HG03442 (cell line): ENCODE results near the gene LRRC56.

ENCODE experiments used
- ATAC-seq: cut with Tn5 transposase; IDR thresholded peaks from one replicate; pipeline ENCODE4 v1.9.1; 2021; ENCODE audit warnings: mild to moderate bottlenecking, moderate library complexity; ENCODE audit not compliant: unreplicated experiment

Gene LRRC56

DNA sequence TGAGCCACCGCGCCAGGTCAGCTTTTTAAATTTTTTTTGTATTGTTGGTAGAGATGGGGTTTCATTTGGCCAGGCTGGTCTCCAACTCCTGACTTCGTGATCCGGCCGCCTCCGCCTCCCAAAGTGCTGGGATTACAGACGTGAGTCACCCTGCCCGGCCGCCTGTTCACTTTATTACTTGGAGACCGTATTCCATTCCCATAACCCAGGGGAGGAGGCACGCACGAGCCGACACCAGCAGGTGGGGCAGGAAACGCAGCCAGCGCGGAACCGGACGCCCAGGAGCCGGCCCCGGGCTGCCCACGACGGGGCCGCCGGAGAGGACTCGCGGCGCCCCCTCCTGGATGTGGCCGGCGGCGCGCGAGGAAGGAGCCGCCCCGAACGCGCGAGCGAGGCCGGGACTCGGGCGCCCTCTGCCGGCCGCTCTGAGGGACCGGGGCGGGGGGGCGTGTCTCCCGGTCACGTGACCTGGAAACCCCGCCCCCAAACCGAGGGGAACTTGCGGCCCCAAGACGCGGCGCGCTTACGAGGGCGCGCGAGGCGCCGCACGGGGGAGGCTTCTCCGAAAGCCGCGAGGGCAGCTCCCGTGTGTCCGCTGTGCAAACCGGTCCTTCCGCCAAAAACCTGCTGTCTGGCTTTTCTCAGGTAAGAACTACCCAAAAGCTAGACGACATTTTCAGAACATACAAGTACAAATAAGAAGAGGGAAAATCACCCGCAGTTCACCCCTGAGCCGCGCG lies 18.7 kb upstream of the LRRC56 start:
- ATAC-seq = peak; percentile 75

GRCh38 chr11:520428-521176 lies 16.7 kb upstream of the LRRC56 start:
- no peak for ATAC-seq

DNA sequence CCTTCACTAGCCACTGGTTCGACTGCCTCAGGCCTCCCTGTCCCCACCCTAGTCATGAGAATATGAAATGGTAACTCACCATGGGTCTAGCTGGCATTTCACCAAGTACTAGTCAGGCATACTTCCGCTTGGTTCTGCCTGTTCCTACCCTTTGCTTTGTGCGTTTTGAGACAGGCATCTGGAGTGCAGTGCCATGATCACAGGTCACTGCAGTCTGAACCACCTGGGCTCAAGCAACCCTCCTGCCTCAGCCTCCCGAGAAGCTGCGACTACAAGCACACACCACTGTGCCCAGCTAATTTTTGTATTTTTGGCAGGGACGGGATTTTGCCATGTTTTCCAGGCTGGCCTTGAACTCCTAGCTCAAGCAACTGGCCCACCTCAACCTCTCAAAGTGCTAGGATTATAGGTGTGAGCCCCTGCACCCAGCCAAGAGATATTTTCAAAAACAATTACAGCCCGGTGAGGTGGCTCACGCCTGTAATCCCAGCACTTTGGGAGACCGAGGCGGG lies 16.1 kb upstream of the LRRC56 start:
- no peak for ATAC-seq

DNA sequence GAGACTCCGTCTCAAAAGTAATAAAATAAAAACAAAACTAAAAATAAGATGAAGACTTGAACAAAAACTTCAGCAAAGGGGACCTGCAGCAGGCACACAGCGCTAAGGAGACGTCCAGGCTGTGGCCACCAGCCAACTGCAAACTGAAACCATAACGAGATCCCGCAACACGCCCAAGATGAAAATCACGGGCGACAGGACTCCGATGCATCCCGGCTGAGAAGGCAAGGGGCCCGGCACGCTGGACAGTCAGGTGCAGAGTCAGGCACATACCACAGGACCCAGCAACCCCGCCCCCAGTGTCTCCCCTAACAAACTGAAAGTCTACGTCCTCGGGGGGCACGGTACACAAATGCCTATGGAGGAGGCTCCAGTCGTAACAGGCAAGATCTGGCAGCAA lies 11.1 kb upstream of the LRRC56 start:
- no peak for ATAC-seq

GRCh38 chr11:528166-528814 lies 9.0 kb upstream of the LRRC56 start:
- no peak for ATAC-seq

DNA sequence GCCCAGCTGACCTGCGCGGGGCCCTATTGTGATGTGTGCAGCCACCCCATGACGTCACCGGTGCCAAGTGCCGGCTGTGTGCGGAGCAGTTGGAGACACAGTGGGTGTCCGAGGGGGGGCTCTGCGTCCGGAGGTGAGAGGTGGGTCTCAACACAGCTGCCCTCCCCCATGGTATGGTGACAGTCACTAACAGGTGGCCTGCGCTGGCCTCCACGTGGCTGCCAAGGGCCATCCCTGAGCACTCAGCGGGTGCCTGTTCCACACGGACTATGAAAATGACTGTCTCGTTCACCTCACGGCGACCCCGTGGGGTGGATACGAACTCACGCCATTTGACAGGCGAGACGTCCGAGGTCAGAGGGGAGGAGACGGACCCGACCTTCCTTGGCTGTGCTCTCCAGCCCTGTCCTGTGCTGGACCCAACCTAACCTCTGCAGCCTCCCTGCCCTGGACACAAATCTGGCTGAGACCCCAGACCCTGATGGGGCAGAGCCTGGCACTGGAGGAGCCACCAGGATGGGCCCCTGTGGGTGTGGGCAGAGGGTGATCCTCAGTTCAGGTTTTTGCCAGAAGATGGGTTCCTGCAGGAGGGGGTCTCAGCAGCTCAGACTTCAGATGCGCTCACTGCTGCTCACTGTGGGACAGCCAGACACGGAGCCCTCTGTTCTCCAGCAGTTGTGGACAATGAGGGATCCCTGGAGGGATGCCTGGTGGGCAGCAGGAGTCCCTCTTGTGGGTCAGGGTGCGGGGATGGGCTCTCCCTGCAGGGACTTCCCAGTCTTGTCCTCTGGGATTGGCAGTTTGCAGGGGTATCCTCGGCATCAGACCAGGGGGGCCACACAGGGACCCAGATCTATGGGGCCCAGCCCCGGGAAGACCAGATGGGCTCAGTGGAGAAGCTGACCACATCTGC lies 8.3 kb upstream of the LRRC56 start:
- no peak for ATAC-seq

DNA sequence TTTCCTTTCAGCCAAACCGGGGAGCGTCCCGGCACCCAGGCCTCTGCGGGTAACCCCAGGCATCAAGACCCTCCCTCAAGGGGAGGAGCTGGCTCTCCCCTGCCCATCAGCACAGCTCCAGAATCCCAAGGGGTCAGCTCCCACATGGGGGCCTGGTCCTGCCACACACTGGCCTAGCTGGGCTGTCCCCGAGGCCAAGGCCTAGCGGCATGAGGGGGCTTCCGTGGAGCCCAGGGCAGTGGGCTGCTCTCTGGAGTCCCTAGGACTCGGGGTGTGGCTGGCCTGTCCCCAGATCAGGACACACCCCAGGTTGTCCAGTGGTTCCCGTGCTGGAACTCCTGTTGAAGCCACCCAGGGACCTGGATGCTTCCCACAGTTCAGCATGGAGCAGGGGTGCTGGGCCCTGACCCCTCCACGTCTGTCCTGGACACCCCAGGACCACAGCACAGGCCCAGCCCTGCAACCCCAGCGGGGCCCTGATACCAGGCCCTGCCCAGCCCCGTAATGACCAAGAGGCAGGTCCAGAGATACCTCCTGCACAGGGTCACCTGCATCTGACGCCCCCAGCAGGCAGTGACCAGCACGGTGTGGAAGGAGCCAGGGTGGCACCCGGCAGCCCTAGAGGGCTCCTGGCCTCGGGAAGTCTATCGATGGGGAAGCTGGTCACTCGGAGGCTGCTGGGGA lies 7.5 kb upstream of the LRRC56 start:
- ATAC-seq = no peak

DNA sequence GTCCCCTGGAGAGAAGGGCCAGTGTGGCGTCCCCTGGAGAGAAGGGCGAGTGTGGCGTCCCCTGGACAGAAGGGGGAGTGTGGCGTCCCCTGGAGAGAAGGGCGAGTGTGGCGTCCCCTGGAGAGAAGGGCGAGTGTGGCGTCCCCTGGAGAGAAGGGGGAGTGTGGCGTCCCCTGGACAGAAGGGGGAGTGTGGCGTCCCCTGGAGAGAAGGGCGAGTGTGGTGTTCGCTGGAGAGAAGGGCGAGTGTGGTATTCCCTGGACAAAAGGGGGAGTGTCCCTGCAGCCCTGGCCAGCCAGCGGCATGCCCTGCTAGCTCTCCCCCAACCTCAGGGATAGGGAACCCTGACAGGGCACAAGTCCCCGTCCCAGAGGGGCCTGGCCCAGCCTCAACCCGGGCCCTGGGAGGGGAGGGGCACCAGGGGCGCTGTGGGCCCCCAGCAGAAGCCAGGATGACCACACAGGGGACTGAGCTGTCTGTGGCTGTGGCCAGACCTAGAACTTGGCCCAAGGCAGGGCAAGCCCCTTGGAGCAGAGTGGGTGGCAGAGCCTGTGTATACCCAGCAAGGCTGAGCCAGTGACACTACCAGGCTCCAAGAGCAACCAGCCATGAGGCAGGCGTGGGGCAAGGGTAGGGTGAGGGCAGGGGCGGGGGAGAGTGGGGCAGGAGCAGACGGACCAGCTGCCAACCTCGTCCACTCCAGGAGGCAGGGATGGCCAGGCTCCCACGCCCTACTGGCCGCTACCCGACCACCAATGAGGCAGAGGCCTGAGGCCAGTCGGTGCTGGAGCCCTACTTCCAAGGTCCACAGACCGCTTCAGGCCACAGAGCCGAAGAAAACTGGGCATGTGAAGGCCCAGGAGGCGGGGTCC lies 6.1 kb upstream of the LRRC56 start:
- ATAC-seq = no peak

GRCh38 chr11:531919-532526 lies 5.3 kb upstream of the LRRC56 start:
- no peak for ATAC-seq

- no peak for ATAC-seq
Observed at GRCh38 chr11:532527-532985, 4.8 kb upstream of the LRRC56 start.

GRCh38 chr11:532986-533585 lies 4.2 kb upstream of the LRRC56 start:
- no peak for ATAC-seq

DNA sequence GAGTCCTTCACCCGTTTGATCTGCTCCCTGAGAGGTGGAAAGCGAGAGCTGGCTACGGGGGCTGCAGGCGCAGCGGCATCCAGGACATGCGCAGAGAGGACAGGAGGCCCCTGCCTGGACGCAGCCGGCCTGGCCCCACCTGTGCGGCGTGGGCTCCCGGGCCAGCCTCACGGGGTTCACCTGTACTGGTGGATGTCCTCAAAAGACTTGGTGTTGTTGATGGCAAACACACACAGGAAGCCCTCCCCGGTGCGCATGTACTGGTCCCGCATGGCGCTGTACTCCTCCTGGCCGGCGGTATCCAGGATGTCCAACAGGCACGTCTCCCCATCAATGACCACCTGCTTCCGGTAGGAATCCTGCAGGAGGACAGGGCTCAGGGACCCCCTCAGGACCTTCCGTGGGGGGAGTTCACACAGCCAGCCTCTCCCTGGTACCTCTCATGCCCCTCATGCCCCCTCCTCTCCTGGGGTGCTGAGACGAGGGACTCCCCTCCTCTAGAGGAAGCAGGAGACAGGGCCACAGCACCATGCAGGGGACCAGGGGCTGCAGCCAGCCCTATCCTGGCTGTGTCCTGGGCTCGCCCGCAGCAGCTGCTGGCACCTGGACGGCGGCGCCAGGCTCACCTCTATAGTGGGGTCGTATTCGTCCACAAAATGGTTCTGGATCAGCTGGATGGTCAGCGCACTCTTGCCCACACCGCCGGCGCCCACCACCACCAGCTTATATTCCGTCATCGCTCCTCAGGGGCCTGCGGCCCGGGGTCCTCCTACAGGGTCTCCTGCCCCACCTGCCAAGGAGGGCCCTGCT lies 3.5 kb upstream of the LRRC56 start:
- no peak for ATAC-seq

DNA sequence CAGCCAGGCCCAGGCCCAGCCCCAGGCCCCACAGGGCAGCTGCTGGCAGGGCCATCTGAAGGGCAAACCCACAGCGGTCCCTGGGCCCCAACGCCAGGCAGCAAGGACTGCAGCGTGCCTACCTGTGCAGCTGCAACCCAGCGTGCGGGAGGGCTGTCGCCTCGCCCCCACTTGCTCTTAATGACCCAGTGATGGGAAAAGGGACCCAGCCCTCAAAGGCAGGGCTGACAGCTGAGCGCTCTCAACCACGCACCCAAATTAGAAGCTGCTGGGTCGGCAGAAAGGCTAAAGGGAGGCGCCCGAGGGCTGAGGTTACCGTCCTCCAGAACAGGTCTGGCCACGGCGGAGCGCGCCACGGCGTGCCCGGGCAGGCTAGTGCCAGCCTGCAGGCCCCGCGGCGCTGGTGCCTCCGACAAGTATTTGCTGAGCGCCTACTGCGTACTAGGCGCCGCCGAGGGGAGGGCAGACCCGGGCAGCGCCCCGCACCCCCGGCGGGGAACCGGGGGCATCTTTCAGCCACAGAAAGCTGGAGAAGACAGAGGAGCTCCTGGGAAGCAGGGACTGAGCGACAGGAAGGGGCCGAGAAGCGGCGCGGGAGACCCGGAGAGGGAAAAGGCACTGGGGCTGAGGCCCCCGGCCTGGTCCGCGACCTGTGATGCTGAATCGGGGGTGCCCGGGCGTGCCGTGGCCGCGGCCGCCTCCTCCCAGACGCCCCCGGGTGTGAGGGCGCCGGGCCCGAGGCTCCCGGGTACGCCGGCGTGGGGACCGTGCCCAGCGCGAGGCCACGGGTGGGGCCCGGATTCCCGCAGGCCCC lies 2.7 kb upstream of the LRRC56 start:
- ATAC-seq = peak; percentile 3

DNA sequence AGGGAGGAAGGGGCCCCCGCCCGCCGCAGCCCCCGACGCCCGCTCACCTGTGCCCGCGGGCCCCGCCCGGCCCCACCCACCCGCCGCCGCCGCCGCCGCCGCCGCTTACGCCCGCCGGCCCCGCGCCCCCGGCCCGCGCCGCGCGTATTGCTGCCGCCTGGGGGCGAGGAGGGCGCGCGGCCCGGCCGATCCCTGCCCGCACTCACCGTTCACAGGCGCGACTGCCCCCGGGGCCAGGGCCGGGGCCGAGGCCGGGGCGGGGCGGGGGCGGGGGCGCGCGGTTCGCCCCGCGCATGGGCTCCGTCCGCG lies 2.2 kb upstream of the LRRC56 start:
- no peak for ATAC-seq

DNA sequence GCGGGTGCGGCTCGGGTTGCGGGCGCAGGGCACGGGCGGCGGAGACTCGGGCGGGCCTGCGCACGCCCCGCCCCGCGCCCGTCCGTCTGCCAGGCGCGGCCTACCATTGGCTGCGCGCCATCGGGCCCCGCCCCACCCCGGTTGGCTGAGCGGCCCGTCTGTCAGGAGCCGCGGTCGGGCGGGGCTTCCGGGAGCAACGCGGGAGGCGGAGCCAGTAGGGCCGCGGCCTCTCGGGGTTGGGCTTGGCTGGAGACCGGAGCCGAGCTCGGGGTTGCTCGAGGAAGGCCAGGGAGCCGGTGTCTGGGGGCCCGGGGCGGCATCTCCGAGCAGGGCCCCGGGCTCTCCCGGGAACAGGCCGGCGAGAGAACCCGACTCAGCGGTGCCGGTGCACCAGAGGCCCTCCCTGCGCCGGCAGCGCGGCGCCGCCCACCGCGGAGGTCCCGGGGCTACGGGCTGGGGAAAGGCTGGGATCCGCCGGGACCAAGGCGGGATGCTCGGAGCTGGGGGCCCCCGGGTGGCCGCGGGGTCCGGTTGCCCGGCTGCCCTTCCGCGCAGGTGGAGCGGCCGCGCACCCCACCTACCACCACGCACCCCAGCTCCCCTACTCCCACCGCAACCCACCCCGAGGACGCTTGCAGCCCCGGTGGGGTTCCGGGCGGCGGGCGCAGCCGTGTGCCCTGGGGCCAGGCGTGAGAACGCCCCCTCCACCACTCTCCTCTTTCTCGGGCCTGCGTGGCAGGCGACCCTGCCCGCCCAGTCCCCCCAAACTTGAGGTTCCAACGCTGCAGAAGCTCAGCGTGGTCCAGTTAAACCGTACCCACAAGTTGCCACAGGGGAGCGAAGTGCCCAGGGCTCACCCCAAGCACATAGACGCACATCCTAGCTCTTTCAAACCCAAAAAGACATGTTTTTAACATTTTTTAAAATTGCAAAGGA lies 1.5 kb upstream of the LRRC56 start, which contains the start of gene HRAS:
TSS of gene HRAS (minus strand) at position 58 of the 936 bp plus-strand sequence.
- ATAC-seq = peak; percentile 61
